ENCODE measurements around the gene POC1A. TPM values are rescaled to one million over a fixed set of nuclear protein-coding genes. Genes with fewer than 3 reads are reported as not detected.
A peak's percentile ranks its signal among the peaks of the same experiment; 100 is the strongest.

The POC1A gene
- total RNA-seq, 1 experiment from 2014 or later: 29.0 TPM

GRCh38 chr3:52143616-52144015, 10.6 kb downstream of the POC1A start:
- Histone ChIP-seq H3K9me3 (ENCODE audit: control insufficient read depth, low read depth, low read length) (no peaks in the 10 kb centered on the region), H3K9ac (ENCODE audit: extremely low read depth, insufficient read length, low read length) (no peak overlapping the region), H3K4me2 (ENCODE audit: insufficient read depth, insufficient read length, low read length) (no peak overlapping the region), H2AK5ac (ENCODE audit: insufficient read length, low read length) (no peak overlapping the region), H2BK12ac (ENCODE audit: insufficient read length, low read depth, low read length) (no peak overlapping the region), H3K79me1 (ENCODE audit: insufficient read depth, low read depth, low read length, poor library complexity, severe bottlenecking) (no peaks in the 10 kb centered on the region), H3K14ac (ENCODE audit: insufficient read depth, low read length) (no peak overlapping the region), H3K18ac (ENCODE audit: insufficient read length, low read depth, low read length) (no peak overlapping the region), H3K79me2 (ENCODE audit: insufficient read depth, low read length) (no peaks in the 10 kb centered on the region), H3K4me1 (ENCODE audit: insufficient read depth, low read length) (no peaks in the 10 kb centered on the region), H2BK120ac (ENCODE audit: low read depth, low read length, poor library complexity, severe bottlenecking) (no peak overlapping the region), H3T11ph (ENCODE audit: low read length) (no peak overlapping the region), H4K91ac (ENCODE audit: insufficient read length, low read depth, low read length) (no peak overlapping the region), H4K5ac (ENCODE audit: insufficient read length, low read depth, low read length) (no peak overlapping the region), H4K8ac (replicated peaks; ENCODE audit: insufficient read length, low read depth, low read length) (no peak overlapping the region), H2BK20ac (ENCODE audit: low read depth, low read length, poor library complexity, severe bottlenecking) (no peak overlapping the region), H2BK5ac (ENCODE audit: insufficient read length, low read length) (no peak overlapping the region), H3K23me2 (ENCODE audit: insufficient read length, low read depth, low read length, poor library complexity, severe bottlenecking) (no peaks in the 10 kb centered on the region), H2AFZ (ENCODE audit: low read length) (no peak overlapping the region), H3K56ac (ENCODE audit: insufficient read length, low read depth, low read length) (no peak overlapping the region), H3K4ac (ENCODE audit: low read depth, low read length) (no peak overlapping the region), H3K27me3 (ENCODE audit: insufficient read depth, low read length) (no peaks in the 10 kb centered on the region), H2BK15ac (ENCODE audit: low read depth, low read length) (no peak overlapping the region), H3K23ac (ENCODE audit: insufficient read length, low read depth, low read length) (no peak overlapping the region), H3K27ac (ENCODE audit: insufficient read length, low read depth, low read length) (no peak overlapping the region), H4K20me1 (ENCODE audit: control insufficient read depth, insufficient read depth, insufficient read length) (peaks cover 7% of the 10 kb centered on the region)
- no peak for DNase-seq
- TF ChIP-seq CTCF (conservative IDR thresholded peaks at IDR 0.05): no peak
- 0 out of 7 replicates have a peak overlapping the region, but pooled peaks of 1 of the 3 experiments have one; percentile 39 for H3K27ac Mint-ChIP-seq
- H3K36me3 Mint-ChIP-seq (ENCODE audit: insufficient read depth in 1 of 3, low read depth in 3 of 3): peaks cover 29 to 77% (median 68%) of the 10 kb centered on the region in 3 experiments
- no peaks in the 10 kb centered on the region for H3K9me3 Mint-ChIP-seq
- H3K27me3 Mint-ChIP-seq (ENCODE audit: low read depth): no peaks in the 10 kb centered on the region
- no peak overlapping the region; a peak in 1 of 5 replicates for H3K4me3 Mint-ChIP-seq
- no CpG with 5 or more reads among the region's 3 CpGs for WGBS (ENCODE audit: extremely low coverage, insufficient read length, low lambda C conversion rate)
- H3K4me1 Mint-ChIP-seq: peaks cover 3 to 4% of the 10 kb centered on the region in 2 experiments

Data from H9 (cell line).